OCI-LY7 (cell line): Measurements from ENCODE around the gene HDAC4.
"Not testable (repeated sequence)": the region's sequence is repeated elsewhere in the genome, so short reads cannot be mapped to it uniquely, and the experiment has no call there.

Experiments used
- EZH2phosphoT487 ChIP-seq: fragments of 200-600 bp; sonication (generic); IDR thresholded peaks from 2 replicates; pipeline ENCODE4 v1.6.1; 2018; ENCODE audit warnings: low read depth, borderline replicate concordance, mild to moderate bottlenecking, mixed run types, antibody characterized with exemption, low read length, moderate library complexity, mixed read lengths
- TF ChIP-seq, protein P1 (sequence below): fragments of 200-600 bp; sonication (generic); conservative IDR thresholded peaks from 2 replicates; pipeline ENCODE4 v1.5.1; 2014; ENCODE audit warnings: mild to moderate bottlenecking, antibody characterized with exemption, low read length, moderate library complexity, mixed read lengths

DNA sequence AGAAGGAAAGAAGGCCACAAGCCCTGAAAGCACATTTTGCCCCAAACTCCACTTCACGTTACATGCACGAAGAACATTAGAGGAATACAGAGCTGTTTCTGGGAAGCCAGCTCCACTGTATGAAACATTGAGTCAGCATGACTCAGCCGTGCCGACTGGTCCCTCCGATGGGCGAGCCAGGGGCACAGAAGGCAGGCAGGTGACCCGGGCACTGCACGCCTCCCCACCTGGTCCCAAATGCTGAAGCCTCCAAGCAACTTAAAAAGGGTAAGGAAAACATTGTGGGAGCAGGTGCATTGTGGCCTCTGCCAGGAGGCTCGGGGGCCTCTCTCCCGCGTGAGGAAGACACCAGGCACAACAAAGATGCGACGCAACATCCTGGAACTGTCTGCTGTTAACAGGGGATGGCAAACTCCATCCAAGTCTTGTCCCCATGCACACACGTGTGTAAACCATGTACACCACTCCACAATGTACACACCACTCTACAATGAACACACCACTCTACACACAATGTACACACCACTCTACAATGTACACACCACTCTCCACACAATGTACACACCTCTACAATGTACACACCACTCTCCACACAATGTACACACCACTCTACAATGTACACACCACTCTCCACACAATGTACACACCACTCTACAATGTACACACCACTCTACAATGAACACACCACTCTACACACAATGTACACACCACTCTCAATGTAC is 120.4 kb downstream of the HDAC4 start:
- TF ChIP-seq, protein P1, sequence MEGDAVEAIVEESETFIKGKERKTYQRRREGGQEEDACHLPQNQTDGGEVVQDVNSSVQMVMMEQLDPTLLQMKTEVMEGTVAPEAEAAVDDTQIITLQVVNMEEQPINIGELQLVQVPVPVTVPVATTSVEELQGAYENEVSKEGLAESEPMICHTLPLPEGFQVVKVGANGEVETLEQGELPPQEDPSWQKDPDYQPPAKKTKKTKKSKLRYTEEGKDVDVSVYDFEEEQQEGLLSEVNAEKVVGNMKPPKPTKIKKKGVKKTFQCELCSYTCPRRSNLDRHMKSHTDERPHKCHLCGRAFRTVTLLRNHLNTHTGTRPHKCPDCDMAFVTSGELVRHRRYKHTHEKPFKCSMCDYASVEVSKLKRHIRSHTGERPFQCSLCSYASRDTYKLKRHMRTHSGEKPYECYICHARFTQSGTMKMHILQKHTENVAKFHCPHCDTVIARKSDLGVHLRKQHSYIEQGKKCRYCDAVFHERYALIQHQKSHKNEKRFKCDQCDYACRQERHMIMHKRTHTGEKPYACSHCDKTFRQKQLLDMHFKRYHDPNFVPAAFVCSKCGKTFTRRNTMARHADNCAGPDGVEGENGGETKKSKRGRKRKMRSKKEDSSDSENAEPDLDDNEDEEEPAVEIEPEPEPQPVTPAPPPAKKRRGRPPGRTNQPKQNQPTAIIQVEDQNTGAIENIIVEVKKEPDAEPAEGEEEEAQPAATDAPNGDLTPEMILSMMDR, result not testable (repeated sequence)
- TF ChIP-seq EZH2phosphoT487, result not testable (repeated sequence)
